Measurements from ENCODE around the gene PIP5K1B. TPM values are rescaled to one million over a fixed set of nuclear protein-coding genes. Genes with fewer than 3 reads are reported as not detected.

The PIP5K1B gene
- total RNA-seq, 1 experiment from 2014 or later = 2.5 TPM

- no peak overlapping the region for H3K18ac ChIP-seq (ENCODE audit: insufficient read length, low read depth, low read length)
- H3K27me3 ChIP-seq (ENCODE audit: insufficient read depth, low read length) = no peaks in the 10 kb centered on the region
- no peak overlapping the region for H3K9ac ChIP-seq (ENCODE audit: extremely low read depth, insufficient read length, low read length)
- no peak overlapping the region for H2AFZ ChIP-seq (ENCODE audit: low read length)
- no peaks in the 10 kb centered on the region for H4K20me1 ChIP-seq (ENCODE audit: control insufficient read depth, insufficient read depth, insufficient read length)
- Mint-ChIP-seq H3K4me3 (no peak overlapping the region), H3K4me1 (no peaks in the 10 kb centered on the region), H3K36me3 (ENCODE audit: insufficient read depth in 1 of 3, low read depth in 3 of 3) (no peaks in the 10 kb centered on the region; a peak in 2 of 7 replicates), H3K27me3 (ENCODE audit: low read depth) (no peaks in the 10 kb centered on the region), H3K9me3 (no peaks in the 10 kb centered on the region), H3K27ac (peak overlapping the region in 1 of 3 experiments; percentile 19; a peak in 1 of 7 replicates)
- no peak overlapping the region for H2AK5ac ChIP-seq (ENCODE audit: insufficient read length, low read length)
- no peak overlapping the region for H3K27ac ChIP-seq (ENCODE audit: insufficient read length, low read depth, low read length)
- no peak overlapping the region for H2BK5ac ChIP-seq (ENCODE audit: insufficient read length, low read length)
- H3K79me2 ChIP-seq (ENCODE audit: insufficient read depth, low read length) = no peaks in the 10 kb centered on the region
- no peak overlapping the region for H3K56ac ChIP-seq (ENCODE audit: insufficient read length, low read depth, low read length)
- no peaks in the 10 kb centered on the region for H3K79me1 ChIP-seq (ENCODE audit: insufficient read depth, low read depth, low read length, poor library complexity, severe bottlenecking)
- no peak overlapping the region for H2BK20ac ChIP-seq (ENCODE audit: low read depth, low read length, poor library complexity, severe bottlenecking)
- TF ChIP-seq CTCF (conservative IDR thresholded peaks at IDR 0.05) = no peak
- no peak for DNase-seq
- H3K4me2 ChIP-seq (ENCODE audit: insufficient read depth, insufficient read length, low read length) = no peak overlapping the region
- H2BK12ac ChIP-seq (ENCODE audit: insufficient read length, low read depth, low read length) = no peak overlapping the region
- no peaks in the 10 kb centered on the region for H3K23me2 ChIP-seq (ENCODE audit: insufficient read length, low read depth, low read length, poor library complexity, severe bottlenecking)
- H3K14ac ChIP-seq (ENCODE audit: insufficient read depth, low read length) = no peak overlapping the region
- H3T11ph ChIP-seq (ENCODE audit: low read length) = no peak overlapping the region
- H3K9me3 ChIP-seq (ENCODE audit: control insufficient read depth, low read depth, low read length) = no peaks in the 10 kb centered on the region
- H4K91ac ChIP-seq (ENCODE audit: insufficient read length, low read depth, low read length) = no peak overlapping the region
- no peak overlapping the region for H4K8ac ChIP-seq (replicated peaks; ENCODE audit: insufficient read length, low read depth, low read length)
- no peak overlapping the region for H4K5ac ChIP-seq (ENCODE audit: insufficient read length, low read depth, low read length)
- H3K4ac ChIP-seq (ENCODE audit: low read depth, low read length) = no peak overlapping the region
- no peak overlapping the region for H2BK15ac ChIP-seq (ENCODE audit: low read depth, low read length)
- no peak overlapping the region for H2BK120ac ChIP-seq (ENCODE audit: low read depth, low read length, poor library complexity, severe bottlenecking)
- no CpG with 5 or more reads among the region's 6 CpGs for WGBS (ENCODE audit: extremely low coverage, insufficient read length, low lambda C conversion rate)
- H3K4me1 ChIP-seq (ENCODE audit: insufficient read depth, low read length) = no peaks in the 10 kb centered on the region
- H3K23ac ChIP-seq (ENCODE audit: insufficient read length, low read depth, low read length) = no peak overlapping the region
These were observed 226.8 kb downstream of the PIP5K1B start for GRCh38 chr9:68931821-68932220.
